Measurements from ENCODE around the gene UBA1.

UBA1 gene

DNA sequence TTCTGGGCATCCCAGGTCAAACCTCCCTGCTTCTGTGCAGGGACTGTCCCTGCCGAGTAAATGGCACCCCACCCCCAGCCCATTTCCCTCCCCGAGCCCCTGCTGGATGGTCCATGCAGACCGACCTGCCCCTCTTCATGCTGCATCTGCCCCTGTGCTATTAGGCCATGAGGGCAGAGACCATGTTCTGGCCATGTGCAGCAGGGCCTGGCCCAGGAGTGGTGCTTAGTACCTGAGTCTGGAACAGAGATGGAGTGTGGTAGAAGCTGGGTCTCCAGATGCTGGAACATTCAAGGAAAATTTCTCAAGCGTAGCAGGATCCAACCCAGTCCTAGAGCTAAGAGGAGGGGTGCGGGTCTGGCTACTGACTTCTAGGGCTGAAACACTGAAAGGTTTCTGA, 15.3 kb upstream of the UBA1 start:
- Histone ChIP-seq H4K20me1 (ENCODE audit: control insufficient read depth, insufficient read depth, low read depth, low read length) (no peaks in the 10 kb centered on the region), H3K27ac (ENCODE audit: low read depth, low read length) (no peak overlapping the region), H3K4me1 (ENCODE audit: control insufficient read depth, low read length) (no peaks in the 10 kb centered on the region), H3K79me2 (ENCODE audit: control insufficient read depth, low read length) (no peaks in the 10 kb centered on the region), H3K27me3 (ENCODE audit: control insufficient read depth, low read length) (no peaks in the 10 kb centered on the region), H3F3A (ENCODE audit: control insufficient read depth, insufficient read depth) (no peaks in the 10 kb centered on the region), H3K4me3 (ENCODE audit: low read length) (no peak overlapping the region), H3K9me3 (ENCODE audit: control insufficient read depth, insufficient read depth, low read length) (no peaks in the 10 kb centered on the region), H3K4me2 (ENCODE audit: low read length) (no peak overlapping the region), H3K9me2 (replicated peaks; ENCODE audit: control insufficient read depth, low read length) (no peaks in the 10 kb centered on the region), H3K36me3 (ENCODE audit: control insufficient read depth, low read length) (peaks cover 44% of the 10 kb centered on the region)
- no peak for TF ChIP-seq EZH2phosphoT487 (IDR thresholded peaks at IDR 0.05; ENCODE audit: borderline replicate concordance, low read length)
- TF ChIP-seq, protein P1, sequence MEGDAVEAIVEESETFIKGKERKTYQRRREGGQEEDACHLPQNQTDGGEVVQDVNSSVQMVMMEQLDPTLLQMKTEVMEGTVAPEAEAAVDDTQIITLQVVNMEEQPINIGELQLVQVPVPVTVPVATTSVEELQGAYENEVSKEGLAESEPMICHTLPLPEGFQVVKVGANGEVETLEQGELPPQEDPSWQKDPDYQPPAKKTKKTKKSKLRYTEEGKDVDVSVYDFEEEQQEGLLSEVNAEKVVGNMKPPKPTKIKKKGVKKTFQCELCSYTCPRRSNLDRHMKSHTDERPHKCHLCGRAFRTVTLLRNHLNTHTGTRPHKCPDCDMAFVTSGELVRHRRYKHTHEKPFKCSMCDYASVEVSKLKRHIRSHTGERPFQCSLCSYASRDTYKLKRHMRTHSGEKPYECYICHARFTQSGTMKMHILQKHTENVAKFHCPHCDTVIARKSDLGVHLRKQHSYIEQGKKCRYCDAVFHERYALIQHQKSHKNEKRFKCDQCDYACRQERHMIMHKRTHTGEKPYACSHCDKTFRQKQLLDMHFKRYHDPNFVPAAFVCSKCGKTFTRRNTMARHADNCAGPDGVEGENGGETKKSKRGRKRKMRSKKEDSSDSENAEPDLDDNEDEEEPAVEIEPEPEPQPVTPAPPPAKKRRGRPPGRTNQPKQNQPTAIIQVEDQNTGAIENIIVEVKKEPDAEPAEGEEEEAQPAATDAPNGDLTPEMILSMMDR (IDR thresholded peaks at IDR 0.05; ENCODE audit: low read depth, low read length, poor library complexity, severe bottlenecking): no peak

DNA sequence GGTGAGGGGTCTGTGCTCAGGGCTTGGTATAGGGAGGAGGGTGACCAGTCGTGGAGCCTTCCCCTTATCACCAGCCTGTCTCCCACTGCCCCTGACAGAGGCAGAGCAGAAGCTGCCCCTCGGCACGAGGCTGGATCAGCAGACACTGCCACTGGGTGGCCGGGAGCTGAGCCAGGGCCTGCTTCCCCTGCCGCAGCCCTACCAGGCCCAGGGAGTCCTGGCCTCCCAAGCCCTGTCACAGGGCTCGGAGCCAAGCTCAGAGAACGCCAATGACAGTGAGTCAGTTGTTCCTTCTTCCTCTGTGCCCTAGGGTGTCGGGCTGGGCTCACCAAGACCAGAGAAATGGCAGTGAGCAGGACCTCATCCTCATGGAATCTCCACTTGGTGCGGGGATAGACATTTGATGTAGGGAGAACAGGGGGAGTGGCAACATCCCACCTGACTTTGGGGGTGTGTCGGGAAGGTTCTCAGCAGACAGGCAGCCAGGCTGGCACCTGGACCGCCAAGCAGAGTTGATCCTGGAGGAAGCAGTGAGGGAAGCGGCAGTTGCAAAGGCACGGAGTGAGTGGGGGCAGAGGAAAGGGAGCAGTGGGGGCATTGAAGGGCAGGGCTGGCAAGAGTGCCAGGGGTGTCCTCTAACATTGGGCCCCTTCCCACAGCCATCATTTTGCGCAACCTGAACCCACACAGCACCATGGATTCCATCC, 14.3 kb upstream of the UBA1 start:
- H3K27me3 ChIP-seq (ENCODE audit: control insufficient read depth, low read length): no peaks in the 10 kb centered on the region
- no peak overlapping the region for H3K4me3 ChIP-seq (ENCODE audit: low read length)
- H3F3A ChIP-seq (ENCODE audit: control insufficient read depth, insufficient read depth): no peaks in the 10 kb centered on the region
- H3K4me2 ChIP-seq (ENCODE audit: low read length): no peak overlapping the region
- H3K4me1 ChIP-seq (ENCODE audit: control insufficient read depth, low read length): no peaks in the 10 kb centered on the region
- peaks cover 41% of the 10 kb centered on the region for H3K36me3 ChIP-seq (ENCODE audit: control insufficient read depth, low read length)
- H4K20me1 ChIP-seq (ENCODE audit: control insufficient read depth, insufficient read depth, low read depth, low read length): no peaks in the 10 kb centered on the region
- H3K27ac ChIP-seq (ENCODE audit: low read depth, low read length): no peak overlapping the region
- no peaks in the 10 kb centered on the region for H3K79me2 ChIP-seq (ENCODE audit: control insufficient read depth, low read length)
- H3K9me2 ChIP-seq (replicated peaks; ENCODE audit: control insufficient read depth, low read length): no peaks in the 10 kb centered on the region
- no peaks in the 10 kb centered on the region for H3K9me3 ChIP-seq (ENCODE audit: control insufficient read depth, insufficient read depth, low read length)
- no peak for TF ChIP-seq EZH2phosphoT487 (IDR thresholded peaks at IDR 0.05; ENCODE audit: borderline replicate concordance, low read length)
- TF ChIP-seq, protein P1 (IDR thresholded peaks at IDR 0.05; ENCODE audit: low read depth, low read length, poor library complexity, severe bottlenecking): no peak

DNA sequence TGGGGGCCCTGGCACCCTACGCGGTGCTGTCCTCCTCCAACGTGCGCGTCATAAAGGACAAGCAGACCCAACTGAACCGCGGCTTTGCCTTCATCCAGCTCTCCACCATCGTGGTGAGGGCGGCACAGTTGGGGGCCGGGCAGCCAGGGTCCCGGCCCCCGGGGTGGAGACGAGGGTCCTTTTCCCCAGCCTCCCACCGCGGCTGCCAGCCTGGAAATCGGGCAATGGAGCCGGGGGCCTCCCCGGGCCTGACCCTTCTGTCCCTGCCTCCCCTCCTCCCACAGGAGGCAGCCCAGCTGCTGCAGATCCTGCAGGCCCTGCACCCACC, 13.7 kb upstream of the UBA1 start:
- Histone ChIP-seq H4K20me1 (ENCODE audit: control insufficient read depth, insufficient read depth, low read depth, low read length) (no peaks in the 10 kb centered on the region), H3K4me1 (ENCODE audit: control insufficient read depth, low read length) (no peaks in the 10 kb centered on the region), H3K4me2 (ENCODE audit: low read length) (no peak overlapping the region), H3K27ac (ENCODE audit: low read depth, low read length) (no peak overlapping the region), H3K27me3 (ENCODE audit: control insufficient read depth, low read length) (no peaks in the 10 kb centered on the region), H3K9me2 (replicated peaks; ENCODE audit: control insufficient read depth, low read length) (no peaks in the 10 kb centered on the region), H3K4me3 (ENCODE audit: low read length) (no peak overlapping the region), H3K9me3 (ENCODE audit: control insufficient read depth, insufficient read depth, low read length) (no peaks in the 10 kb centered on the region), H3F3A (ENCODE audit: control insufficient read depth, insufficient read depth) (no peaks in the 10 kb centered on the region), H3K36me3 (ENCODE audit: control insufficient read depth, low read length) (peaks cover 41% of the 10 kb centered on the region), H3K79me2 (ENCODE audit: control insufficient read depth, low read length) (no peaks in the 10 kb centered on the region)
- TF ChIP-seq EZH2phosphoT487 (IDR thresholded peaks at IDR 0.05; ENCODE audit: borderline replicate concordance, low read length): no peak
- TF ChIP-seq, protein P1 (IDR thresholded peaks at IDR 0.05; ENCODE audit: low read depth, low read length, poor library complexity, severe bottlenecking): no peak
